GM12891 (cell line): ENCODE data around the gene GMCL2.

Experiments
- POLR2A ChIP-seq: IDR thresholded peaks from 2 replicates; pipeline ENCODE4 v1.6.1; 2011; ENCODE audit warnings: low read depth, low read length, control low read depth
- POLR2AphosphoS5 ChIP-seq: IDR thresholded peaks from 2 replicates; pipeline ENCODE4 v1.6.1; 2011; ENCODE audit warnings: low read depth, low read length, control low read depth

DNA sequence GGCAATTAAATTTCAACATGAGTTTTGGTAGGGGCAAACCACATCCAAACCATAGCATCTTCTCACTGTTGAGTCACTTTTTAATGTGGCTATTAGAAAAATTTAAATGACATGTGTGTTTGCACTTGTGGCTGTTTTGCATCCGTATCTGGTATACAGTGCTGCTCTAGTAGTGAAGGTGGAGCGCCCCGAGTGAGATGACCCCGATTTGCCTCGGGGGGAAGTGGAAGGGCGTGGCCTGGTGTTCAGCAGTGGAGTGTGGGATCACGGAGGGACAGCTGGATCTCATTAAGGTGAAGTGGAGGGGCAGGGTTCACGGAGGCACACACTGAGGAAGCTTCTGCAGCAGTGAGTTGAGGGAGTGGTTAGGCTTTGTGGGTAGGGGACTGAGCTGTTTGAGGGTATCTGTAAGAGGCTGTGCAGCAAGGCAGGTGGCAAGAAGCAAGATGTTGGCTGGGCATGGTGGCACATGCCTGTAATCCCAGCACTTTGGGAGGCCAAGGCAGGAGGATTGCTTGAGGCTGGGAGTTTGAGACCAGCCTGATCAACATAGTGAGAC is 6.2 kb upstream of the GMCL2 start:
- TF ChIP-seq POLR2AphosphoS5 (no peak), POLR2A (no peak)
